GM21526 (cell line): ENCODE data around the gene LCLAT1.
"Not testable (repeated sequence)": the region's sequence is repeated elsewhere in the genome, so short reads cannot be mapped to it uniquely, and the experiment has no call there.

Experiments
- ATAC-seq: cut with Tn5 transposase; IDR thresholded peaks from one replicate; pipeline ENCODE4 v1.9.1; 2021; ENCODE audit warnings: moderate library complexity; ENCODE audit not compliant: unreplicated experiment, low FRiP score

LCLAT1 gene

GRCh38 chr2:30512243-30512886, 65.3 kb downstream of the LCLAT1 start:
- ATAC-seq, result no peak

- not testable (repeated sequence) for ATAC-seq
These were observed 66.6 kb downstream of the LCLAT1 start for GRCh38 chr2:30513649-30514048.

GRCh38 chr2:30514134-30514847, 67.2 kb downstream of the LCLAT1 start:
- no peak for ATAC-seq

- no peak for ATAC-seq
These were observed 67.9 kb downstream of the LCLAT1 start for GRCh38 chr2:30514848-30515435.

GRCh38 chr2:30516166-30516565, 69.1 kb downstream of the LCLAT1 start:
- ATAC-seq, result no peak

GRCh38 chr2:30519796-30520195, 72.8 kb downstream of the LCLAT1 start:
- ATAC-seq, result no peak

- ATAC-seq, result no peak
These were observed 75.4 kb downstream of the LCLAT1 start for GRCh38 chr2:30522421-30522820.

GRCh38 chr2:30527411-30527810, 80.4 kb downstream of the LCLAT1 start:
- no peak for ATAC-seq

- ATAC-seq, result no peak
These were observed 80.8 kb downstream of the LCLAT1 start for GRCh38 chr2:30527859-30528258.

GRCh38 chr2:30530346-30530745, 83.3 kb downstream of the LCLAT1 start:
- ATAC-seq, result no peak

GRCh38 chr2:30541680-30542079, 94.6 kb downstream of the LCLAT1 start:
- no peak for ATAC-seq

- ATAC-seq, result no peak
These were observed 98.8 kb downstream of the LCLAT1 start for GRCh38 chr2:30545875-30546274.

GRCh38 chr2:30548386-30548785, 101.3 kb downstream of the LCLAT1 start:
- ATAC-seq, result no peak

- no peak for ATAC-seq
These were observed 102.0 kb downstream of the LCLAT1 start for GRCh38 chr2:30549096-30549495.

- ATAC-seq, result no peak
These were observed 112.7 kb downstream of the LCLAT1 start for GRCh38 chr2:30559544-30560275.

- no peak for ATAC-seq
These were observed 114.3 kb downstream of the LCLAT1 start for GRCh38 chr2:30561349-30561748.

GRCh38 chr2:30565851-30566358, 118.9 kb downstream of the LCLAT1 start:
- ATAC-seq, result no peak

GRCh38 chr2:30566631-30567030, 119.6 kb downstream of the LCLAT1 start:
- no peak for ATAC-seq

GRCh38 chr2:30567317-30567716, 120.3 kb downstream of the LCLAT1 start:
- no peak for ATAC-seq

GRCh38 chr2:30569946-30570345, 122.9 kb downstream of the LCLAT1 start:
- no peak for ATAC-seq

GRCh38 chr2:30577151-30577550, 130.1 kb downstream of the LCLAT1 start:
- no peak for ATAC-seq
